Stimulated activated CD8-positive, alpha-beta memory T cell treated with anti-CD3 and anti-CD28 coated beads, Interleukin-12 subunit alpha, Interleukin-12 subunit beta, amount 100 ng/mL, for 24 hours (primary cell): ENCODE data around the gene KIT.
"Not testable (repeated sequence)": the region's sequence is repeated elsewhere in the genome, so short reads cannot be mapped to it uniquely, and the experiment has no call there.

ENCODE experiments used
- DNase-seq: peaks from one replicate; pipeline ENCODE4 v3.0.0-alpha.2; 2020; ENCODE audit errors: extremely low read depth

The KIT gene

DNA sequence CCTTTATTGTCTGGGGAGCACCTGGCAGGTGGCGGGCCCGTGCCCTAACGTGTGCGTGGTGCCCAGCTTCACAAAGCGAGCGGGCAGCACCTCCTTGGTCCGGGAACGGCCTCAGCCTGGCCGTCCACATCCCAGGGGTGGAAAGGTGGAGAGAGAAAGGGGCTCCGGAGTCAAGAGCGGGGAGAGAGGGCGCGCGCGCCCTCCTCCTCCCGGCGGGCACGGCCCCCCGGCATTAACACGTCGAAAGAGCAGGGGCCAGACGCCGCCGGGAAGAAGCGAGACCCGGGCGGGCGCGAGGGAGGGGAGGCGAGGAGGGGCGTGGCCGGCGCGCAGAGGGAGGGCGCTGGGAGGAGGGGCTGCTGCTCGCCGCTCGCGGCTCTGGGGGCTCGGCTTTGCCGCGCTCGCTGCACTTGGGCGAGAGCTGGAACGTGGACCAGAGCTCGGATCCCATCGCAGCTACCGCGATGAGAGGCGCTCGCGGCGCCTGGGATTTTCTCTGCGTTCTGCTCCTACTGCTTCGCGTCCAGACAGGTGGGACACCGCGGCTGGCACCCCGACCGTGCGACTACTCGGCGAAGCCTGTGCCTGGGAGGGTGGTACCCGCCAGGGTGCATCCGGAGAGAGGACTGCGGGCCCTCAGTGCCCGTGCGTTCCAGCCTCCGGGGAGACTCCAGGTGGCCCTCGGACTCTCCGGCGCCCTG, at the start of gene KIT:
KIT (plus strand) TSS at position 407 of the 701 bp plus-strand sequence; CDS start at position 465, 58 bp downstream.
- DNase-seq, result no peak

DNA sequence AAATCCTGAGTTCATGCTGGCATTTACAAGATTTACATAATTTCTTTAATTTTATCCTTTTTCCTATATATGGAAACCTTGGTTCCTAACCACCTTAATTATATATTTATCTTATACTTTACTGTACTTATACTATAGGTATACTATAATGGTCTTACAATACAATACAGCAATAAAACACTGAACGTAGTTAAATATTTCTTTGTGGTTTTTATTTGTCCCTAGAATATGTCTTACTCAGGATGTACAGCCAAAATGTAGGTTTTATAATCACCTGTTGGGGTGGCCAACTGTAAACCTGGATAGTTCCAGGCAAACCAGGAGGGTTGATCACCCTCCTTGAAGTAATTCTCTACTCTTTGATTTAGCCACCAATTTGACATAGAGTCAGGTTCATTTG, 48.4 kb upstream of the KIT start:
- no peak for DNase-seq

DNA sequence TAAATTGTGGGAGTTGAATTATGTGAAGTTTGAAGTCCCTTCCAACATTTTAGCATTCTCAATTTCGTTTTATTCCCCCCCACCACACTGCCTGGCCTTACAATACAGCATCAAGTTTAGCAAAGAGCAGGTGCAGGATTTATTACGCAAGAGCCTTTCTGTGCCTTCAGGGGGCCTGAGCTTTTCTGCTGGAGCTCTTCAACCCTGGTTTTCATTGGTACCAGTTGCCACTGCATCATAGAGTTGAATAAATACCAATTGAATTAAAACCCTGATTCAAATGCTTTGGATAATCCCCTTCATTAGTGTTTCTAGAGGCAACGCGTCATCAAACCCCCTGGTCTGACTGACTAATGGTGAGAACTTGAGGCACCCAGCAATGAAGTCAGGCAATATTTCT, 43.6 kb upstream of the KIT start:
- DNase-seq, result no peak

- no peak for DNase-seq
Measured at GRCh38 chr4:54620773-54621172, 37.0 kb upstream of the KIT start.

DNA sequence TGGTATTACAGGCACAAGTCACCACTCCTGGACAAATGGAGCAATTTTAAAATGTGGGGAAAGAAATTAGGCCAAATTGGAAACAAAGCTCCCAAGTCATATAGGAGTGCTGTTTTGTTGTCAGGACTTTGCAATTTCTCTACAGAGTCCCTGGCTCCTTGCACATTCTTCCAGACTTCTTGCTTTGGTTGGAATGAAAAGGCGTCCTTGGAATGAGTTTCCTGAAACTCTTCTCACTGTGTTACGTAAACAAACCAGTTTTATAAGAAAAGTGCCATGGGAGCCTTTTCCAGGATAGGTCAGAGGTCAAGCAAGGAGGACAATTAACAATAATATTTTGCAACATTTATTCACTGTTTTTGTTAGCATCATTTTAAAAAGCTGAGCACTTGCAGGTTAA, 32.4 kb upstream of the KIT start:
- no peak for DNase-seq

GRCh38 chr4:54626113-54626512, 31.6 kb upstream of the KIT start:
- DNase-seq, result no peak

- no peak for DNase-seq
Measured at GRCh38 chr4:54632537-54632936, 25.2 kb upstream of the KIT start.

DNA sequence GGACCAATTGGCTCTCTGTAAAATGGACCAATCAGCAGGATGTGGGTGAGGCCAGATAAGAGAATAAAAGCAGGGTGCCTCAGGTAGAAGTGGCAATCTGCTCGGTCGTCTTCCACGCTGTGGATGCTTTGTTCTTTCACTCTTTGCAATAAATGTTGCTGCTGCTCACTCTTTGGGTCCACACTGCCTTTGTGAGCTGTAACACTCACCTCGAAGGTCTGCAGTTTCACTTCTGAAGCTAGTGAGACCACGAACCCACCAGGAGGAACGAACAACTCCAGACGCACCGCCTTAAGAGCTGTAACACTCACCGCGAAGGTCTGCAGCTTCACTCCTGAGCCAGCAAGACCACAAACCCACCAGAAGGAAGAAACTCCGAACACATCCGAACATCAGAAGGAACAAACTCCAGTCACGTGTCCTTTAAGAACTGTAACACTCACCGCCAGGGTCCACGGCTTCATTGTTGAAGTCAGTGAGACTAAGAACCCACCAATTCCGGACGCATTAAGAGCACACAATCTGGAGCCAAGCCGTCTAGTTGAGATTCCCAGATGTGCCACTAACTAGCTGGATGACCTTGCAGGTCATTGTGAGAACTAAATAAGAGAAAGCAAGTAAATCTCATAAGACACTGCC, 24.5 kb upstream of the KIT start:
- not testable (repeated sequence) for DNase-seq

DNA sequence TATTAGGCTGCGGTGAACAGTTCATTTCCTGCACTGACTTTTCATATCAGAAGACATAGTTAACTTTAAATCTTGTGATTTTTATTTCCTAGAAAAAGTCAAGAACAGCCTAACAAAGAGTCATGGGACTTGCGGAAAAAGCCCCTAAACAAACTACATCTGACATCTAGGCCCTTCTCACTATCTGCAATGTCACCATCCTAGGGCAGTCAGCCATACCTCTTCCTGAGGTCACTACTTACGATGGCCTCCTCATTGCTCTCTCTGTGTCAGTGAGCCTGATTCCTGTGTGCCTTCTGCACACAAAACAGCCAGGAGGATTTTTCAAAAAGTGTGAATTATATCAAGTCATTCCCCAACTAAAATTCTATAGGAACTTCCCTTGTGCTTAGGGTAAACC, 22.4 kb upstream of the KIT start:
- no peak for DNase-seq

- no peak for DNase-seq
Measured at GRCh38 chr4:54637325-54637724, 20.4 kb upstream of the KIT start.

DNA sequence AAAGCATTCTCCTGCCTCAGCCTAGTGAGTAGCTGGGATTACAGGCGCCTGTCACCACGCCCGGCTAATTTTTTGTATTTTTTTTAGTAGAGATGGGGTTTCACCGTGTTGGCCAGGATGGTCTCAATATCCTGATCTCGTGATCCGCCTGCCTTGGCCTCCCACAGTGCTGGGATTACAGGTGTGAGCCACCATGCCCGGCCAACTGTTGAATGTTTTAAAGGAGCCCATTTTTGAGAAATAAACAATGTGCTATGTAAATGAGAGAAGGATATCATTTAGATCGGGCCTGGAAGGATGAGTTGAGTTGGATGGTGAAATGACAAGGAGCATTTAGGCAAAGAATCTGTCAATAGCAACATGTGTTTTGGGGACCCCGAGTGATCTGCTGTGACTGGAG, 16.7 kb upstream of the KIT start:
- DNase-seq, result not testable (repeated sequence)

DNA sequence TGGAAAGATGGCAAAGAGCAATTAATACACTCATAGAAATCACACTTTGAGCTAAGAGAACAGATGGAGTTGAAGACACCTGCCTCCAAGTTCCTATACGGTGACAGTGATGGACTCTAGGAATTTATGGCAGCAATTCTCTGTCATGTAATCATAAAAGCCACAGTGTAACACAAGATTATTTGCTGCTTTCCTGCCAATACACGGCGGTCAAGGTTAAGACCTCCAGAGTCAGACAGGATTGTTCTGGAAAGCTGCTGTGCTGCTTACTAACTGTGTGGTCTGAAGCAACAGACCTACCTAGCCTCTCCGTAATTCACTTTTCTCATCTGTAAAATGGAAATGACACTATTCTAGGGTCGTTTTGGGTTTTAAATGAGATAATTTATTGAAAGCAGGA, 14.6 kb upstream of the KIT start:
- DNase-seq, result no peak

- no peak for DNase-seq
Measured at GRCh38 chr4:54643958-54644751, 13.6 kb upstream of the KIT start.

- DNase-seq, result no peak
Measured at GRCh38 chr4:54645830-54646229, 11.9 kb upstream of the KIT start.

- no peak for DNase-seq
Measured at GRCh38 chr4:54647070-54647469, 10.7 kb upstream of the KIT start.

GRCh38 chr4:54651050-54651449, 6.7 kb upstream of the KIT start:
- no peak for DNase-seq

- no peak for DNase-seq
Measured at GRCh38 chr4:54654753-54655152, 3.0 kb upstream of the KIT start.

- DNase-seq, result no peak
Measured at GRCh38 chr4:54657185-54657550, 589 bp upstream of the KIT start.

DNA sequence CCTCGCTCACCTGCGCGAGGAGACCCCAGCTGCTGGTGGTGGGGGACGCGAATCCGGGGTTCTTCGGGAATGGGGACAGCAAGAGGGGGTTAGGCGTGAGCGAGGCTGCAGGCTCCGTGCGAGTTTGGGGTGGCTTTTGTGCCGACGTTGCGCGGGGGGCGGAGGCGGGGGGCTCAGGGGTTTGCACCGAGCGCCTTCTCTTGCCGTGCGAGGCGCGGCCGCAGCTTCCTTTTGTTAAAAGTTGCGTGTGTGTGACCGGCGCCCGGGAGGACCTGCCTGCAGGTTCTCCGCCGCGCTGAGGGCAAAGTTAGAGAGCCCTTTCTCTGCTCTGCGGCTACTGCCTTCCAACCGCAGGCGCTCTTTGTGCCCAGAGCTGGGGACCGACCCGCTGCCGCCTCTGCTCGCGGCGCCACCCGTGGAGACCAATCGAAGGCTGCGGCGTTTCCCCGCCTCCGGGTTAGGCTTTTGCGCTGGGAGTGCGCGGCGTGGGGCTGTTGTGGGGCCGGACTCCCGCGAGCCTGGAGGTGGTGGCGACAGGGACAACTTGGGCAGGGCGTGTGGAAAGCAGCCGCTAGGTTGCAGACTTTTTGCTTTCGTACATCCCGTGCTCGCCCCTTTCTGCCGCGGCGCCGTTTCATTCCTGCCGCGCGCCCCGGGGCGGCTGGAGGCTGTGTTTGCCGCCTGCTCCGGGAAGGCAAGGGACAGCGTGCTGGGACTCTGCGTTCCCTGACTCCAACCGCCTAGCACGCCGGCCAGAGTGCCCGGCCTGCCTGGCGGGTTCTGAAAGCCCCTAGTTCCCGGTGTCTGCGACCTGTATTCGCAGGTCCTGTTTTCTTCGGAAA, 716 bp downstream of the KIT start:
- DNase-seq, result no peak

GRCh38 chr4:54659313-54659712, 1.6 kb downstream of the KIT start:
- DNase-seq, result no peak

- DNase-seq, result no peak
Measured at GRCh38 chr4:54659749-54660535, 2.2 kb downstream of the KIT start.
